Ascending aorta (tissue), 2 donors: ENCODE data around the gene FILIP1L. TPM values are rescaled to one million over a fixed set of nuclear protein-coding genes. Genes with fewer than 3 reads are reported as not detected.

ENCODE experiments used
- DNase-seq, 2 donors: peaks; one replicate each; pipeline ENCODE4 v3.0.0-alpha.2; 2019; ENCODE audit warnings: low spot score in 2 of 2
- H3K27ac ChIP-seq, 2 donors: fragments of 200-600 bp; sonication (generic); one replicate each; pipeline ENCODE4 v1.5.1; 2016 to 2017; ENCODE audit warnings: mild to moderate bottlenecking in 1 of 2
- H3K27me3 ChIP-seq: fragments of 200-600 bp; sonication (generic); one replicate; pipeline ENCODE4 v1.5.1; 2017
- H3K36me3 ChIP-seq, 2 donors: fragments of 200-600 bp; sonication (generic); one replicate each; pipeline ENCODE4 v1.5.1; 2016
- H3K4me1 ChIP-seq, 2 donors: fragments of 200-600 bp; sonication (generic); one replicate each; pipeline ENCODE4 v1.5.1; 2016 to 2017; ENCODE audit warnings: mild to moderate bottlenecking in 1 of 2
- H3K4me3 ChIP-seq, 2 donors: fragments of 200-600 bp; sonication (generic); one replicate each; pipeline ENCODE4 v1.5.1; 2016 to 2017; ENCODE audit warnings: mild to moderate bottlenecking in 1 of 2
- H3K9me3 ChIP-seq, 2 donors: fragments of 200-600 bp; sonication (generic); one replicate each; pipeline ENCODE4 v1.5.1; 2016
- intact Hi-C: fragments of 100-400 bp; cut with DNase I; formaldehyde crosslinking; loops from one replicate; pipeline ENCODE4 v1.15.1; 2023
- total RNA-seq: library from RNA; depleted of rRNA; stranded (reverse); fragments of >200 nt; gene quantifications from one replicate; pipeline ENCODE4 v1.1.0, GENCODE V29; 2016
- TF ChIP-seq, protein P1 (sequence below), 3 experiments: fragments of 200-600 bp in 2 of 3; fragments of 450-650 bp in 1 of 3; sonication (generic) in 2 of 3; IDR thresholded peaks; one replicate each; pipeline ENCODE4 v1.5.1; 2016 to 2019; ENCODE audit warnings: antibody characterized with exemption in 3 of 3, mild to moderate bottlenecking in 1 of 3, moderate library complexity in 1 of 3

The FILIP1L gene
- total RNA-seq, 1 donor from 2014 or later: 106 TPM

DNA sequence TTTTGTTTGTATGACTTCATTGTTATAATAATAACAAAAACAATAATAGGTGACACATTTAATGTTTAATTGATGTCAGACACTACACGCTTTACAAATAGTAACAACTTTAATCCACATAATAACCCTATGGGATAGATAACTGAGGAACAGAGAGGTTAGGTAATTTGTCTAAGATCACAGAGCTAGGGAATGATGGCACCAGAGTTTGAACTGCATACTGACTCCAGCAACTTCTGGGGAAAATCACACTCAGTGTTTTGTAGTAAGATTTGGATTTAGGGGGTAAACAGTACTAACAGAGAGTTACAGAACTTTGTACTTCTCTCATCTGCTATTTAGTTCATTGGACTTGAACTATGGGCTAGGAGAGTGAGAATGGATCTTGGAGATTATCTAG lies 230.6 kb downstream of the FILIP1L start:
- H3K36me3 ChIP-seq: no peaks in the 10 kb centered on the region
- no peaks in the 10 kb centered on the region for H3K9me3 ChIP-seq
- intact Hi-C loops: no loop called here
- peaks cover 0 to 22% of the 10 kb centered on the region in 2 donors for H3K4me1 ChIP-seq
- no peak overlapping the region for H3K4me3 ChIP-seq
- peak overlapping the region; percentile 12 to 75 for H3K27ac ChIP-seq
- no peak for DNase-seq
- H3K27me3 ChIP-seq: no peaks in the 10 kb centered on the region
- TF ChIP-seq, protein P1, sequence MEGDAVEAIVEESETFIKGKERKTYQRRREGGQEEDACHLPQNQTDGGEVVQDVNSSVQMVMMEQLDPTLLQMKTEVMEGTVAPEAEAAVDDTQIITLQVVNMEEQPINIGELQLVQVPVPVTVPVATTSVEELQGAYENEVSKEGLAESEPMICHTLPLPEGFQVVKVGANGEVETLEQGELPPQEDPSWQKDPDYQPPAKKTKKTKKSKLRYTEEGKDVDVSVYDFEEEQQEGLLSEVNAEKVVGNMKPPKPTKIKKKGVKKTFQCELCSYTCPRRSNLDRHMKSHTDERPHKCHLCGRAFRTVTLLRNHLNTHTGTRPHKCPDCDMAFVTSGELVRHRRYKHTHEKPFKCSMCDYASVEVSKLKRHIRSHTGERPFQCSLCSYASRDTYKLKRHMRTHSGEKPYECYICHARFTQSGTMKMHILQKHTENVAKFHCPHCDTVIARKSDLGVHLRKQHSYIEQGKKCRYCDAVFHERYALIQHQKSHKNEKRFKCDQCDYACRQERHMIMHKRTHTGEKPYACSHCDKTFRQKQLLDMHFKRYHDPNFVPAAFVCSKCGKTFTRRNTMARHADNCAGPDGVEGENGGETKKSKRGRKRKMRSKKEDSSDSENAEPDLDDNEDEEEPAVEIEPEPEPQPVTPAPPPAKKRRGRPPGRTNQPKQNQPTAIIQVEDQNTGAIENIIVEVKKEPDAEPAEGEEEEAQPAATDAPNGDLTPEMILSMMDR (IDR thresholded peaks at IDR 0.05): no peak

DNA sequence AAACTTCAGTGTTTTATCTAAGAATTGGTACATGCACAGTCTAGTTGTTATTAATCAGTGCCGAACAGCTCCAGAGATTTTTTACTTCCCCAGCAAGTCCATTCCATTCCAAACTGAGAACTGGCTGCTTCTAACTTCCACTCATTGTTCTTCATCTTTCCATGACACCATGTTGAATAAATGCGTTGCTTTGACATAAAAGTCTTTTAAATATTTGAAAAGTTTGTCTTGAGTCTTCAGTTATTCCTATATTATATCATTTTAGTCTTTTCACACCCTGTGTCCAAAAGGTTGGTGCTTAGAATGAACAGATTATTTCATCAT lies 231.2 kb downstream of the FILIP1L start:
- TF ChIP-seq, protein P1 (IDR thresholded peaks at IDR 0.05): no peak
- Histone ChIP-seq H3K4me3 (no peak overlapping the region), H3K27ac (peak overlapping the region in 1 of 2 donors; percentile 75), H3K4me1 (peaks cover 0 to 24% of the 10 kb centered on the region in 2 donors), H3K36me3 (no peaks in the 10 kb centered on the region), H3K27me3 (no peaks in the 10 kb centered on the region), H3K9me3 (no peaks in the 10 kb centered on the region)
- no peak for DNase-seq
- intact Hi-C loops: no loop called here

DNA sequence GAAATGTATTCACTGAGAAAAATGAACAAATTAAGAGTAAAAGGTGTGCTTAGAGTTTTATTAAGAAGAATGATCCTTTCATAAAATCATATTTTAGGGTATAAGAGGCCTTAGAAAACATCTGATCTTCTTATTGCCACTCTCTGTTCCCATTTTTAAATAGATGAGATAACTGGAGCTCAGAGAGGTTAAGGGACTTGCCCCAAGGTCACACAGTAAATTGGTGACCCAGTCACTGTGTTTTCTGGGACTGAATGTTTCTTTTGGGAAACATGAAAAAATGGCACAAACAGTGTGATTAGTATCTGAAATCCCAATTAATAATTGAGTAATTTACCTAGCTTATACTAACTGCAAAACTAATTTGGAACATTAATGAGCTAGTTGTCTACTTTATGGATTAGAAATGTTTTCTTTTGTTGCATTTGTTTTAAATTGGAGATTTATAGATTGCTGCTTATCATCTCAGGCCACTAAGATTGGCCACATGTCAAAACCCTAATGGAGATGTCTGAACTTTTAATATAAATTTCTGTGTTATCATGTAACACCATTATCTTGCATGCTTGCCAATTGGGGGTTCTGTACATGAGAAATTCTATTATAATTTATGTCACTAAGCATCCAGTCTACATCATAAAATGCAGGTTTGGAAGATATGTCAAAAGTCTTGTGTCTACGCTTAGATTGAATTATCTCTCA lies 231.7 kb downstream of the FILIP1L start:
- TF ChIP-seq, protein P1 (IDR thresholded peaks at IDR 0.05): no peak

DNA sequence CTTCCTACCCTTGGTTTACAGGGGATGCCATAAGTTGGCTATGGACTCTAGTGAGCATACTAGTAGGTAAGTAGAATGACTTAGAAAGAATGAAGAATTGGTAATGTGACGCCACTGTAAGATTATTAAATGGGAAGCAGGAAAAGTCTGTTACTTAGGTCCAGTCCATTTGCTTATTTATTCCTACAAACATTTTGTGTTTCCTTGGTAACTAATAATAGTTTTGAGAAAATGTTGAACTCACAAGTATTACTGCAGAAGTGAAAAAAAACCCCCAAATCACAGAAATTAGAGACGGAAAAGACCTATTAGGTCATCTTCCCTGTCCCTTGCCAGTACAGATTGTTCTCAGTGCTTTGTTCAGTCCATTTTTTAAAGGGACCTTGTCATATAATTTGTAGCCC lies 233.2 kb downstream of the FILIP1L start:
- Histone ChIP-seq H3K27ac (peak overlapping the region; percentile 74 to 75), H3K27me3 (no peaks in the 10 kb centered on the region), H3K36me3 (no peaks in the 10 kb centered on the region), H3K4me3 (no peak overlapping the region), H3K9me3 (no peaks in the 10 kb centered on the region), H3K4me1 (peaks cover 0 to 30% of the 10 kb centered on the region in 2 donors)
- intact Hi-C loops: no loop called here
- no peak for DNase-seq
- TF ChIP-seq, protein P1 (IDR thresholded peaks at IDR 0.05): no peak

More for the DNA sequence above, 231.7 kb downstream of the FILIP1L start:
- Histone ChIP-seq H3K36me3 (no peaks in the 10 kb centered on the region), H3K4me3 (no peak overlapping the region), H3K27me3 (no peaks in the 10 kb centered on the region), H3K27ac (peak overlapping the region; percentile 74 to 75), H3K4me1 (peaks cover 0 to 26% of the 10 kb centered on the region in 2 donors), H3K9me3 (no peaks in the 10 kb centered on the region)
- intact Hi-C loops: no loop called here
- DNase-seq: no peak

DNA sequence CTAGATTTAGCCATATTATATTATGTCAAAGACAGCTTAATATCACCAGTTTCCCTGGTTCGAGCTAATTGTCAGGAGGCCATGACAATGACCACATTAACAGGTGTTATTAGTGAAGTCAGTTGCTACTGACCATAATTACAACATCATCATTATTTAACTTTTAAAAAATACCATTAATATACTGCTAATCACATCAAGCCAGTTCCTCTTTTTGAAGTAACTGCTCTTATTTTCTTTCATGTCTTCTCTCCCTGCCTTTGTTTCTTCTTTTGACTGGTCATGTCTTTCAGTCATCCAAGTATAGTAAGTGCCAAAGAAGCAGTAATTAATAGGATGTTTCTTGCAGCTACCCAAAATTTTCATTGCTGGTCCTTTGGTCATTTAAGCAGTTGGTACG lies 235.0 kb downstream of the FILIP1L start:
- Histone ChIP-seq H3K4me3 (no peak overlapping the region), H3K9me3 (no peaks in the 10 kb centered on the region), H3K36me3 (no peaks in the 10 kb centered on the region), H3K27ac (peak overlapping the region; percentile 97 to 98), H3K27me3 (no peaks in the 10 kb centered on the region), H3K4me1 (peaks cover 0 to 26% of the 10 kb centered on the region in 2 donors)
- TF ChIP-seq, protein P1 (IDR thresholded peaks at IDR 0.05): no peak
- intact Hi-C loops: loop anchor here (5.0 to 10.0 kb wide), 3 partner anchors 48 to 376 kb away; no protein-coding TSS in a partner anchor
- no peak for DNase-seq
